ENCODE results near the gene RFTN1.

Gene RFTN1

GRCh38 chr3:16295298-16295890 lies 218.1 kb downstream of the RFTN1 start:
- DNase-seq = no peak

GRCh38 chr3:16294844-16295243 lies 218.7 kb downstream of the RFTN1 start:
- DNase-seq = no peak

- peak; percentile 55 for DNase-seq
These were observed 222.7 kb downstream of the RFTN1 start for GRCh38 chr3:16290827-16291196.

GRCh38 chr3:16290007-16290826 lies 223.3 kb downstream of the RFTN1 start:
- DNase-seq = peak; percentile 50

- DNase-seq = peak; percentile 11
These were observed 224.2 kb downstream of the RFTN1 start for GRCh38 chr3:16289144-16289889.

GRCh38 chr3:16288664-16289063 lies 224.8 kb downstream of the RFTN1 start:
- no peak for DNase-seq

GRCh38 chr3:16286751-16287543 lies 226.6 kb downstream of the RFTN1 start:
- no peak for DNase-seq

- no peak for DNase-seq
These were observed 227.3 kb downstream of the RFTN1 start for GRCh38 chr3:16286161-16286560.

GRCh38 chr3:16284633-16285032 lies 228.9 kb downstream of the RFTN1 start:
- DNase-seq = no peak

- peak; percentile 61 for DNase-seq
These were observed 232.8 kb downstream of the RFTN1 start for GRCh38 chr3:16280671-16281070.

- no peak for DNase-seq
These were observed 234.3 kb downstream of the RFTN1 start for GRCh38 chr3:16279010-16279801.

GRCh38 chr3:16277471-16277870 lies 236.0 kb downstream of the RFTN1 start:
- DNase-seq = peak; percentile 22

- no peak for DNase-seq
These were observed 239.6 kb downstream of the RFTN1 start for GRCh38 chr3:16273867-16274266.

- no peak for DNase-seq
These were observed 240.9 kb downstream of the RFTN1 start for GRCh38 chr3:16272588-16272987.

- DNase-seq = no peak
These were observed 242.6 kb downstream of the RFTN1 start for GRCh38 chr3:16270855-16271254.

- DNase-seq = no peak
These were observed 246.8 kb downstream of the RFTN1 start for GRCh38 chr3:16266714-16267113.

All from fibroblast of skin of right quadriceps (primary cell).